DND-41 (cell line): ENCODE data around the gene PTPRD.

ENCODE experiments used
- ATAC-seq: fragments of 200-7000 bp; cut with Tn5 transposase; 3 replicates; pipeline ENCODE4 v1.9.1; 2021; ENCODE audit warnings: low read depth; ENCODE audit not compliant: insufficient read depth
- DNase-seq: peaks from one replicate; pipeline ENCODE4 v3.0.0-alpha.2; 2020
- H2AFZ ChIP-seq: 2 replicates; pipeline ENCODE4 v1.6.0; 2012; ENCODE audit warnings: low read depth, low read length
- H3K27ac ChIP-seq: 2 replicates; pipeline ENCODE4 v1.5.1; 2012; ENCODE audit warnings: low read length, inconsistent platforms
- H3K27me3 ChIP-seq: fragments of 200-600 bp; sonication (generic); 2 replicates; pipeline ENCODE4 v1.6.0; 2012; ENCODE audit warnings: low read length, mild to moderate bottlenecking, inconsistent platforms; ENCODE audit not compliant: insufficient read depth, poor library complexity
- H3K36me3 ChIP-seq: 2 replicates; pipeline ENCODE4 v1.5.1; 2012; ENCODE audit warnings: low read length, inconsistent platforms; ENCODE audit not compliant: insufficient read depth
- H3K4me1 ChIP-seq: 2 replicates; pipeline ENCODE4 v1.5.1; 2012; ENCODE audit warnings: mild to moderate bottlenecking, low read length; ENCODE audit not compliant: insufficient read depth
- H3K4me2 ChIP-seq: 2 replicates; pipeline ENCODE4 v1.6.0; 2012; ENCODE audit warnings: mild to moderate bottlenecking, moderate library complexity, low read length, inconsistent platforms; ENCODE audit not compliant: insufficient read depth
- H3K4me3 ChIP-seq, 2 experiments: fragments of 200-600 bp in 1 of 2; shearing (Covaris generic) in 1 of 2; 2 replicates each; pipeline ENCODE4 v1.5.1; 2012 to 2016; ENCODE audit warnings: inconsistent platforms in 2 of 2, low read length in 2 of 2, mild to moderate bottlenecking in 2 of 2, low read depth in 1 of 2, moderate library complexity in 1 of 2
- H3K79me2 ChIP-seq: 2 replicates; pipeline ENCODE4 v1.6.0; 2012; ENCODE audit warnings: low read length, inconsistent platforms; ENCODE audit not compliant: insufficient read depth
- H3K9ac ChIP-seq: 2 replicates; pipeline ENCODE4 v1.6.0; 2012; ENCODE audit warnings: low read depth, mild to moderate bottlenecking, inconsistent platforms, low read length, moderate library complexity
- H3K9me3 ChIP-seq: 2 replicates; pipeline ENCODE4 v1.5.1; 2012; ENCODE audit warnings: low read length, moderate library complexity, mild to moderate bottlenecking, inconsistent platforms; ENCODE audit not compliant: insufficient read depth, severe bottlenecking
- H4K20me1 ChIP-seq: 2 replicates; pipeline ENCODE4 v1.6.0; 2012; ENCODE audit warnings: low read length; ENCODE audit not compliant: insufficient read depth
- CTCF ChIP-seq: IDR thresholded peaks from 2 replicates; pipeline ENCODE4 v1.5.1; 2012; ENCODE audit warnings: borderline replicate concordance, low read length, moderate library complexity, mild to moderate bottlenecking; ENCODE audit not compliant: poor library complexity, severe bottlenecking; ENCODE audit errors: extremely low read depth
- EZH2 ChIP-seq: IDR thresholded peaks from 3 replicates; pipeline ENCODE4 v1.6.1; 2012; ENCODE audit warnings: borderline replicate concordance, low read depth, mild to moderate bottlenecking, moderate library complexity, low read length, inconsistent platforms; ENCODE audit not compliant: severe bottlenecking

The PTPRD gene

GRCh38 chr9:10130061-10130675 lies 482.6 kb downstream of the PTPRD start:
- no peak overlapping the region for H3K4me3 ChIP-seq
- no peak overlapping the region for H3K9ac ChIP-seq
- no peaks in the 10 kb centered on the region for H3K27me3 ChIP-seq
- H3K9me3 ChIP-seq, result no peaks in the 10 kb centered on the region
- no peak overlapping the region for H2AFZ ChIP-seq
- H3K4me2 ChIP-seq, result no peak overlapping the region
- DNase-seq, result no peak
- TF ChIP-seq CTCF (no peak), EZH2 (no peak)
- H4K20me1 ChIP-seq, result no peaks in the 10 kb centered on the region
- H3K4me1 ChIP-seq, result no peaks in the 10 kb centered on the region
- no peaks in the 10 kb centered on the region for H3K79me2 ChIP-seq
- ATAC-seq, result no peak
- no peak overlapping the region for H3K27ac ChIP-seq
- H3K36me3 ChIP-seq, result no peaks in the 10 kb centered on the region

GRCh38 chr9:10127867-10128266 lies 484.9 kb downstream of the PTPRD start:
- H3K4me1 ChIP-seq, result no peaks in the 10 kb centered on the region
- no peak overlapping the region for H2AFZ ChIP-seq
- DNase-seq, result no peak
- no peaks in the 10 kb centered on the region for H3K79me2 ChIP-seq
- H3K9ac ChIP-seq, result no peak overlapping the region
- no peak overlapping the region for H3K4me3 ChIP-seq
- H3K27ac ChIP-seq, result no peak overlapping the region
- H4K20me1 ChIP-seq, result no peaks in the 10 kb centered on the region
- H3K9me3 ChIP-seq, result no peaks in the 10 kb centered on the region
- ATAC-seq, result no peak
- no peak overlapping the region for H3K4me2 ChIP-seq
- no peaks in the 10 kb centered on the region for H3K27me3 ChIP-seq
- H3K36me3 ChIP-seq, result no peaks in the 10 kb centered on the region
- TF ChIP-seq CTCF (no peak), EZH2 (no peak)

- H3K4me2 ChIP-seq, result no peak overlapping the region
- H3K36me3 ChIP-seq, result no peaks in the 10 kb centered on the region
- H3K27ac ChIP-seq, result no peak overlapping the region
- no peaks in the 10 kb centered on the region for H4K20me1 ChIP-seq
- no peaks in the 10 kb centered on the region for H3K4me1 ChIP-seq
- H3K27me3 ChIP-seq, result no peaks in the 10 kb centered on the region
- no peak overlapping the region for H3K9ac ChIP-seq
- no peaks in the 10 kb centered on the region for H3K9me3 ChIP-seq
- no peak overlapping the region for H3K4me3 ChIP-seq
- H2AFZ ChIP-seq, result no peak overlapping the region
- no peak for ATAC-seq
- no peaks in the 10 kb centered on the region for H3K79me2 ChIP-seq
- DNase-seq, result no peak
- no peak for TF ChIP-seq CTCF
- TF ChIP-seq EZH2, result no peak
These were observed 500.0 kb downstream of the PTPRD start for GRCh38 chr9:10112798-10113197.

- H3K27me3 ChIP-seq, result no peaks in the 10 kb centered on the region
- TF ChIP-seq EZH2, result no peak
- no peak for TF ChIP-seq CTCF
- ATAC-seq, result no peak
- no peaks in the 10 kb centered on the region for H3K4me1 ChIP-seq
- H3K4me2 ChIP-seq, result no peak overlapping the region
- no peak overlapping the region for H3K27ac ChIP-seq
- no peaks in the 10 kb centered on the region for H4K20me1 ChIP-seq
- H3K36me3 ChIP-seq, result no peaks in the 10 kb centered on the region
- no peak overlapping the region for H3K9ac ChIP-seq
- H3K9me3 ChIP-seq, result no peaks in the 10 kb centered on the region
- H3K79me2 ChIP-seq, result no peaks in the 10 kb centered on the region
- DNase-seq, result no peak
- no peak overlapping the region for H3K4me3 ChIP-seq
- no peak overlapping the region for H2AFZ ChIP-seq
These were observed 500.7 kb downstream of the PTPRD start for GRCh38 chr9:10112070-10112469.
